ENCODE data around the gene NDFIP1.

DNA sequence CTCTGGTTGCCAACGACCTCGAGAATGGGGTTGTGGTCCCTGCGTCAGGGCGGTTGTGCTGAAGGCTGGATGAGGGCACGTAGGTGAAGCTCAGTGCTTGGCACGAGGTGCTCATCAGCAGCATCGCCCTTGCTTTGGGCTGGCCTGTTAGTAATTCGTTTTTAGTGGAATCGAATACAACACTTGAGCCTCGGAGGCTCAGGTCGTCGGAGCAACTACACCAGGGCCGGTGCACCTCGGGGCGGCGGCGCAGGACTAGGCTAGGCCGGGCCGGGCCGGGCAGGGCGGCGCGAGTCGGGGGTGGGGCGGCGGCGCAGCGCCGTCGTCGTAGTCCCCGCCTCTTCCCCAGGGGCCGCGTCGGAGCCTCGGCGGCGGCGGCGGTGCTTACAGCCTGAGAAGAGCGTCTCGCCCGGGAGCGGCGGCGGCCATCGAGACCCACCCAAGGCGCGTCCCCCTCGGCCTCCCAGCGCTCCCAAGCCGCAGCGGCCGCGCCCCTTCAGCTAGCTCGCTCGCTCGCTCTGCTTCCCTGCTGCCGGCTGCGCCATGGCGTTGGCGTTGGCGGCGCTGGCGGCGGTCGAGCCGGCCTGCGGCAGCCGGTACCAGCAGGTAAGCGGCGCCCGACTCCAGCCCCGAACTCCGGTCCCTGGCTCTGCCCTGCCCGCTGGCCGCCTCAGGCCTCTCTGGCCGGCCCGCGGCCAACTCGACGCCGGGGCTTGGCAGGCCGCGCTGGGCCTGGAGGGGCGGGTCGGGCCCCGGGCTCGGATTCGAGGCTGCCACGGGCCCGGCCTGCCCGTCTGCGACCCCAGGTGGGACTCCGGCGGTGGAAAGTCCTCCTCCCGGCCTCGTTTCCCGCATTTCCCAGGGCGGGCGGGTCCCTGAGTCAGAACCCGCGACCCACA, at the start of gene NDFIP1:
- TF ChIP-seq POLR2A (IDR thresholded peaks at IDR 0.05; ENCODE audit: low read depth, low read length), result peak; percentile 74
- TF ChIP-seq, protein P1, sequence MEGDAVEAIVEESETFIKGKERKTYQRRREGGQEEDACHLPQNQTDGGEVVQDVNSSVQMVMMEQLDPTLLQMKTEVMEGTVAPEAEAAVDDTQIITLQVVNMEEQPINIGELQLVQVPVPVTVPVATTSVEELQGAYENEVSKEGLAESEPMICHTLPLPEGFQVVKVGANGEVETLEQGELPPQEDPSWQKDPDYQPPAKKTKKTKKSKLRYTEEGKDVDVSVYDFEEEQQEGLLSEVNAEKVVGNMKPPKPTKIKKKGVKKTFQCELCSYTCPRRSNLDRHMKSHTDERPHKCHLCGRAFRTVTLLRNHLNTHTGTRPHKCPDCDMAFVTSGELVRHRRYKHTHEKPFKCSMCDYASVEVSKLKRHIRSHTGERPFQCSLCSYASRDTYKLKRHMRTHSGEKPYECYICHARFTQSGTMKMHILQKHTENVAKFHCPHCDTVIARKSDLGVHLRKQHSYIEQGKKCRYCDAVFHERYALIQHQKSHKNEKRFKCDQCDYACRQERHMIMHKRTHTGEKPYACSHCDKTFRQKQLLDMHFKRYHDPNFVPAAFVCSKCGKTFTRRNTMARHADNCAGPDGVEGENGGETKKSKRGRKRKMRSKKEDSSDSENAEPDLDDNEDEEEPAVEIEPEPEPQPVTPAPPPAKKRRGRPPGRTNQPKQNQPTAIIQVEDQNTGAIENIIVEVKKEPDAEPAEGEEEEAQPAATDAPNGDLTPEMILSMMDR (conservative IDR thresholded peaks at IDR 0.05; ENCODE audit: low read depth, low read length), result no peak
- no peak for TF ChIP-seq RCOR1 (IDR thresholded peaks at IDR 0.05; ENCODE audit: insufficient replicate concordance, low read length)
- TF ChIP-seq MXI1 (IDR thresholded peaks at IDR 0.05; ENCODE audit: borderline replicate concordance, low read depth, low read length), result no peak
- TF ChIP-seq MAFK (IDR thresholded peaks at IDR 0.05; ENCODE audit: low read depth, low read length), result no peak
- peak; percentile 47; the same call in 1 of the 2 replicates for TF ChIP-seq MAZ (IDR thresholded peaks at IDR 0.05; ENCODE audit: borderline replicate concordance, low read depth, low read length)
- TF ChIP-seq, protein P2, sequence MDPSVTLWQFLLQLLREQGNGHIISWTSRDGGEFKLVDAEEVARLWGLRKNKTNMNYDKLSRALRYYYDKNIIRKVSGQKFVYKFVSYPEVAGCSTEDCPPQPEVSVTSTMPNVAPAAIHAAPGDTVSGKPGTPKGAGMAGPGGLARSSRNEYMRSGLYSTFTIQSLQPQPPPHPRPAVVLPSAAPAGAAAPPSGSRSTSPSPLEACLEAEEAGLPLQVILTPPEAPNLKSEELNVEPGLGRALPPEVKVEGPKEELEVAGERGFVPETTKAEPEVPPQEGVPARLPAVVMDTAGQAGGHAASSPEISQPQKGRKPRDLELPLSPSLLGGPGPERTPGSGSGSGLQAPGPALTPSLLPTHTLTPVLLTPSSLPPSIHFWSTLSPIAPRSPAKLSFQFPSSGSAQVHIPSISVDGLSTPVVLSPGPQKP (IDR thresholded peaks at IDR 0.05; ENCODE audit: borderline replicate concordance, low read depth, low read length), result no peak
- TF ChIP-seq, protein P3, sequence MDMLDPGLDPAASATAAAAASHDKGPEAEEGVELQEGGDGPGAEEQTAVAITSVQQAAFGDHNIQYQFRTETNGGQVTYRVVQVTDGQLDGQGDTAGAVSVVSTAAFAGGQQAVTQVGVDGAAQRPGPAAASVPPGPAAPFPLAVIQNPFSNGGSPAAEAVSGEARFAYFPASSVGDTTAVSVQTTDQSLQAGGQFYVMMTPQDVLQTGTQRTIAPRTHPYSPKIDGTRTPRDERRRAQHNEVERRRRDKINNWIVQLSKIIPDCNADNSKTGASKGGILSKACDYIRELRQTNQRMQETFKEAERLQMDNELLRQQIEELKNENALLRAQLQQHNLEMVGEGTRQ (IDR thresholded peaks at IDR 0.05; ENCODE audit: low read depth, low read length), result no peak
